ENCODE results near the gene RRP8. TPM values are rescaled to one million over a fixed set of nuclear protein-coding genes. Genes with fewer than 3 reads are reported as not detected.

The RRP8 gene
- total RNA-seq, 1 experiment from 2014 or later, result 15.1 TPM

- no peak for TF ChIP-seq EZH2 (IDR thresholded peaks at IDR 0.05; ENCODE audit: low read length, unreplicated experiment)
- TF ChIP-seq, protein P1, sequence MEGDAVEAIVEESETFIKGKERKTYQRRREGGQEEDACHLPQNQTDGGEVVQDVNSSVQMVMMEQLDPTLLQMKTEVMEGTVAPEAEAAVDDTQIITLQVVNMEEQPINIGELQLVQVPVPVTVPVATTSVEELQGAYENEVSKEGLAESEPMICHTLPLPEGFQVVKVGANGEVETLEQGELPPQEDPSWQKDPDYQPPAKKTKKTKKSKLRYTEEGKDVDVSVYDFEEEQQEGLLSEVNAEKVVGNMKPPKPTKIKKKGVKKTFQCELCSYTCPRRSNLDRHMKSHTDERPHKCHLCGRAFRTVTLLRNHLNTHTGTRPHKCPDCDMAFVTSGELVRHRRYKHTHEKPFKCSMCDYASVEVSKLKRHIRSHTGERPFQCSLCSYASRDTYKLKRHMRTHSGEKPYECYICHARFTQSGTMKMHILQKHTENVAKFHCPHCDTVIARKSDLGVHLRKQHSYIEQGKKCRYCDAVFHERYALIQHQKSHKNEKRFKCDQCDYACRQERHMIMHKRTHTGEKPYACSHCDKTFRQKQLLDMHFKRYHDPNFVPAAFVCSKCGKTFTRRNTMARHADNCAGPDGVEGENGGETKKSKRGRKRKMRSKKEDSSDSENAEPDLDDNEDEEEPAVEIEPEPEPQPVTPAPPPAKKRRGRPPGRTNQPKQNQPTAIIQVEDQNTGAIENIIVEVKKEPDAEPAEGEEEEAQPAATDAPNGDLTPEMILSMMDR (conservative IDR thresholded peaks at IDR 0.05; ENCODE audit: low read depth, low read length), result no peak
- no peak for TF ChIP-seq EZH2phosphoT487 (IDR thresholded peaks at IDR 0.05; ENCODE audit: borderline replicate concordance, low read length)
- ATAC-seq (no peak), DNase-seq (no peak)
- Histone ChIP-seq H3K4me2 (ENCODE audit: low read length) (no peak overlapping the region), H2AFZ (ENCODE audit: low read length) (no peak overlapping the region), H3K4me1 (ENCODE audit: insufficient read depth, low read length) (no peaks in the 10 kb centered on the region; the same call in 1 of the 2 replicates), H3K27ac (ENCODE audit: low read length) (no peak overlapping the region), H3K9me3 (ENCODE audit: low read length) (no peaks in the 10 kb centered on the region), H3K9ac (ENCODE audit: low read length) (no peak overlapping the region), H3K27me3 (ENCODE audit: low read length) (peaks cover 49% of the 10 kb centered on the region), H3F3A (ENCODE audit: low read length, unreplicated experiment) (no peaks in the 10 kb centered on the region), H3K9me2 (replicated peaks; ENCODE audit: low read length) (no peaks in the 10 kb centered on the region), H3K36me3 (ENCODE audit: low read depth, low read length) (no peaks in the 10 kb centered on the region), H3K4me3 (ENCODE audit: low read length) (no peak overlapping the region), H3K79me2 (ENCODE audit: low read length) (no peaks in the 10 kb centered on the region), H4K20me1 (ENCODE audit: low read length) (no peaks in the 10 kb centered on the region)
- CTCF ChIA-PET, result no interaction called here
- POLR2A ChIA-PET (ENCODE audit: unreplicated experiment), result no interaction called here
- intact Hi-C loops (cut with micrococcal nuclease), result no loop called here
- BruUV-seq (replicated peaks), result no TSS peak
Measured at GRCh38 chr11:6648501-6648900, 45.1 kb upstream of the RRP8 start.

- Histone ChIP-seq H3K27ac (ENCODE audit: low read length) (no peak overlapping the region), H3K4me3 (ENCODE audit: low read length) (no peak overlapping the region), H3K9ac (ENCODE audit: low read length) (no peak overlapping the region), H3K4me2 (ENCODE audit: low read length) (no peak overlapping the region), H3K4me1 (ENCODE audit: insufficient read depth, low read length) (no peaks in the 10 kb centered on the region; the same call in 1 of the 2 replicates), H3K79me2 (ENCODE audit: low read length) (no peaks in the 10 kb centered on the region), H3K9me3 (ENCODE audit: low read length) (no peaks in the 10 kb centered on the region), H2AFZ (ENCODE audit: low read length) (no peak overlapping the region), H4K20me1 (ENCODE audit: low read length) (no peaks in the 10 kb centered on the region), H3K36me3 (ENCODE audit: low read depth, low read length) (no peaks in the 10 kb centered on the region), H3F3A (ENCODE audit: low read length, unreplicated experiment) (no peaks in the 10 kb centered on the region), H3K9me2 (replicated peaks; ENCODE audit: low read length) (no peaks in the 10 kb centered on the region), H3K27me3 (ENCODE audit: low read length) (peaks cover 48% of the 10 kb centered on the region)
- ChIA-PET CTCF (no interaction called here), POLR2A (ENCODE audit: unreplicated experiment) (no interaction called here)
- no TSS peak for BruUV-seq (replicated peaks)
- no peak for TF ChIP-seq EZH2 (IDR thresholded peaks at IDR 0.05; ENCODE audit: low read length, unreplicated experiment)
- DNase-seq (no peak), ATAC-seq (no peak)
- intact Hi-C loops (cut with micrococcal nuclease), result no loop called here
Measured at GRCh38 chr11:6647836-6648235, 44.4 kb upstream of the RRP8 start.

- no peak overlapping the region for H3K4me2 ChIP-seq (ENCODE audit: low read length)
- ChIA-PET CTCF (no interaction called here), POLR2A (ENCODE audit: unreplicated experiment) (no interaction called here)
- no peak overlapping the region for H2AFZ ChIP-seq (ENCODE audit: low read length)
- ATAC-seq (no peak), DNase-seq (no peak)
- intact Hi-C loops (cut with micrococcal nuclease), result no loop called here
- H3K9me2 ChIP-seq (replicated peaks; ENCODE audit: low read length), result no peaks in the 10 kb centered on the region
- H3K27ac ChIP-seq (ENCODE audit: low read length), result no peak overlapping the region
- H3F3A ChIP-seq (ENCODE audit: low read length, unreplicated experiment), result no peaks in the 10 kb centered on the region
- BruUV-seq (replicated peaks), result no TSS peak
- H4K20me1 ChIP-seq (ENCODE audit: low read length), result no peaks in the 10 kb centered on the region
- peaks cover 42% of the 10 kb centered on the region for H3K27me3 ChIP-seq (ENCODE audit: low read length)
- TF ChIP-seq EZH2phosphoT487 (IDR thresholded peaks at IDR 0.05; ENCODE audit: borderline replicate concordance, low read length) (no peak), EZH2 (IDR thresholded peaks at IDR 0.05; ENCODE audit: low read length, unreplicated experiment) (no peak)
- TF ChIP-seq, protein P1 (conservative IDR thresholded peaks at IDR 0.05; ENCODE audit: low read depth, low read length), result no peak
- no peaks in the 10 kb centered on the region; the same call in 1 of the 2 replicates for H3K4me1 ChIP-seq (ENCODE audit: insufficient read depth, low read length)
- no peaks in the 10 kb centered on the region for H3K36me3 ChIP-seq (ENCODE audit: low read depth, low read length)
- no peaks in the 10 kb centered on the region for H3K9me3 ChIP-seq (ENCODE audit: low read length)
- H3K9ac ChIP-seq (ENCODE audit: low read length), result no peak overlapping the region
- H3K4me3 ChIP-seq (ENCODE audit: low read length), result no peak overlapping the region
- no peaks in the 10 kb centered on the region for H3K79me2 ChIP-seq (ENCODE audit: low read length)
Measured at GRCh38 chr11:6646918-6647679, 43.7 kb upstream of the RRP8 start.
